GM04503 (cell line): ENCODE data around the gene ANLN.
"Not testable (repeated sequence)": the region's sequence is repeated elsewhere in the genome, so short reads cannot be mapped to it uniquely, and the experiment has no call there.

Source experiments
- DNase-seq: peaks from one replicate; pipeline ENCODE4 v3.0.0-alpha.2; 2012; ENCODE audit warnings: low read depth

Gene ANLN

DNA sequence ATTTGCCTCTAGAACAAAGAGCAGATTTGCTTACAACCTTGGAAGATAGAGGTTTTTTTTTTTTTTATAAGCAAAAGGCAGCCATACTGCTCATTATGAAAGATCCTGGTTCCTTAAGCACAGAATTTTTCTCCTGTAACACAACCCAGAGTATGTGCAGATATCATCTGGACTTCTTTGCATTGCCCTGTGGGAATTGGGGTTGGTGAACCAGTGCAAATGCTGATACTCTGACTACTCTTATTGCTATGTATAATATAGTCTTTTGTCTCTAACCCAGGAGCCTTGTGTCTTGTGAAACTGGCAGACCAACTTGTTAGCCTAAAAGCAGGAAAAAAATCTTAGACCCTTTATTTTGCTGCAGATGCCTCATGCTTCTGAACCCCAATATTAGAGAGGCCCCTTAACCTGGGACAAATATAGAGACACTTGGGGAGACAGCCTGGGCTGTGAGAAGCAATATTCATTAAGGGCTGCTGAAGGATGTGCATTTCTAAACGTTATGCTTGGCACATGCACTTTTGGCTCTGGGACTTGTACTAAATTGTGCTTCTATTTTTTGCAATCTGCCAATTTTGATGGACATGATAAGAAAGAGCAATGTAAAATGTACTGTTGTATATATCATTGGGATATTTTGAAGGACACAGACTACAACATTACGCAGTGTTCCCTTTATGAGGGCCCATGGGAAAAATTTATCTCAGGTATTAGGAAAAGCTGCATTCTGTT is 78.9 kb downstream of the ANLN start:
- no peak for DNase-seq

GRCh38 chr7:36469236-36469635 is 79.6 kb downstream of the ANLN start:
- DNase-seq, result no peak

DNA sequence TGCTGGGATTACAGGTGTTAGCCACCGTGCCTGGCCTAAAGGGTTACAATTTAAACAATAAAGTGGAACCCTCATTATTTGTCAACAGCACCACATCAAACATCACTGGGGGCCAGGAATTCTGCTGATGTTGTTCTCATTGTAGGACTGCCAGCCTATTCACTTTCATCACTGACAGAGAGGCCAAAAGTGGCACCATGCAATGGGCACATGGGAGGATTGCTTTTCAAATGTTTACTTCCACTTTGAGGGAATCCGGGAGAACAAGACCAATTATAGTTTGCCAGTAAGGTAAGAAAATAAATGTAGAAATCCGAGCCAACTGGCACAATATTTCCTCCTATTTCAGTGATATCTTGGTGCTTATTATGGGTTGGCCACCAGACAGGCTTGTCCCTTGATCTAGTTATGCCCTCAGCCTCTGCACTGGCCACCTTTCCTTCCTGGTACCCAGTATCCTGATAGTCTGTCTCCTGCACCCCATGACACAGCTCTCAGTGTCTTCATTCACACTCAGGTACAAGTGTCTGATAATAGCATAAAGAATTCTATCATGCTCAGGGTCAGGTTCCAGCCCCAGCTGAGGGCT is 82.6 kb downstream of the ANLN start:
- DNase-seq, result no peak

DNA sequence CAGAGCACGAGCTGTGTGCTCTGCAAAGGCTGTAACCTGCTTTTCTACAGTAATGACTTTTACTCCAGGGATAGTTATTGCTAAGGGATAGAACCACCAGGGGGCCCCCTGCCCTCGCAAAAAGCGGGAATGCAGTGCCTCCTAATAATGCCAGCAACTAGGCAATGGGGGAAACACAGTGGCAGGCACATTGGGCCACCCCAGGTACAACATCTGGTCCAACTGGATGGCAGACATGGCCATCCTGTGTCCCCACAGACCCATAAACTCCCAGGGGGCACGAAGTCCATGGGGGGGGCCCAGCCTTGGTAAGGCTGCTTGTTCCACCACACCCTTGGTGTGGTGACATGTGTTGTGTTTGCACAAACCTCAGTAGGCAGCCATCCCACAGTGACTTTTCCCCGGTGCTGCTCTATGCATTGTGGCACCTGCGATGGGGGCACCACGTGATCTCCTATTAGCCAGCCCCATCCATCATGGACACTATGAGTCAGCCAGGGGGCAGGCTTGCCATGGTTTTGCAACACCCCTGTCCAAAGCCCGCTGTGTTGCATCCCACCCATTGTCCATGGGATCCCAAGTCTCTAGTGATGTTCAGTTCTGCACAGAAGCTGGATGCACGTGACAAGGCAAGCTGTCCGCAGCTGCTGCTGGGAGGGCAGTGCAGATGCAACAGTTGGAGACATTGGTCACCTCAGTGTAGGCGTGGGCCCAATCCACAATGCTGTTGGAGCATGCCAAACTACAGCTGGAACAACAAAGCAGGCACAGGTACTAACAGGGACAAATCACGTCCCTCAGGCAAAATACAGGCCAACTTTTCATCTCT is 84.0 kb downstream of the ANLN start:
- DNase-seq, result no peak

- DNase-seq, result no peak
Observed at GRCh38 chr7:36474283-36475010, 84.8 kb downstream of the ANLN start.

- DNase-seq, result no peak
Observed at GRCh38 chr7:36475011-36475342, 85.3 kb downstream of the ANLN start.

- no peak for DNase-seq
Observed at GRCh38 chr7:36475381-36475780, 85.7 kb downstream of the ANLN start.

- DNase-seq, result no peak
Observed at GRCh38 chr7:36478745-36479144, 89.1 kb downstream of the ANLN start.

- DNase-seq, result not testable (repeated sequence)
Observed at GRCh38 chr7:36483853-36484252, 94.2 kb downstream of the ANLN start.

GRCh38 chr7:36484265-36484664 is 94.6 kb downstream of the ANLN start:
- no peak for DNase-seq

DNA sequence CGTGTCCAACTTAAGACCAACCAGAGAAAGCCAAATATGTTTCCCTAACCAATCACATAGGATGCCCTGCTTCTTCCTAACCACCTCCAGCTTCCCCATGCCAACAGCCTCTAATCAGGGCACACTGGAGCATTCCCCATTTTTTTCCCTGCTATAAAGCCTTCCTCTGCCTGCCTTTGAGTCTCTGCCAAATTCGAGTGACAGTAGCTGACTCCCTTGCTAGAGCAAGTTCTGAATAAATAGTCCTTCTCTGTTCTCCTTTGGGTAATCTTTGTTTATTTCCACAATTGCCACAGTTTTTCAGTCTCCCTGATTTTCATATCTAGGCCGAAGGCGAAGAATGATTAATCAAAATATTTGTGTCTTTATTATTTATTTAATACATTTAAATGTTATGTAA is 96.7 kb downstream of the ANLN start:
- no peak for DNase-seq

DNA sequence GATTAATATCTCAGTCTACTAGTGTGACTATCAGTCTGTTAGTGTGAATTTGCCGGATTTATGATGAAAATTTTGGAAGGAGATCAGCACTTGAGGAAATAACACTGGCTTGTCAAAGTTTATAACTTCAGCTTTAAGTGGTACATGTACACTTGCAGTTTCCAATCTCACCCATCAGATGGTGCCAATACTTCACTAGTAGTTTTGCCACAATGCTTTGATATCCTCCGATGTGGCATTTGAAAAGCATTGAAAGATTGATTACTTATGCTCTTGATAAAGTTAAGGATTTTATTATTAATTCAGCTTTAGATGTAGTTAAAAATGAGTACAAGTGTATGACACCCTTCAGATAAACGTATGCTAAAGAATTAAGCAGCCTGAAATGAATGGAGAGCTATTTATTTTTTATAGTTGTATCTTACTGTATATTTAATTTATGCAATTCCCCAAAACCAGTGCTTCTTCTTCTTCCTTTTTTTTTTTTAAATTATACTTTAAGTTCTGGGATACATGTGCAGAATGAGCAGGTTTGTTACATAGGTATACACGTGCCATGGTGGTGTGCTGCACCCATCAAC is 98.2 kb downstream of the ANLN start:
- no peak for DNase-seq

GRCh38 chr7:36488672-36489071 is 99.0 kb downstream of the ANLN start:
- DNase-seq, result not testable (repeated sequence)

DNA sequence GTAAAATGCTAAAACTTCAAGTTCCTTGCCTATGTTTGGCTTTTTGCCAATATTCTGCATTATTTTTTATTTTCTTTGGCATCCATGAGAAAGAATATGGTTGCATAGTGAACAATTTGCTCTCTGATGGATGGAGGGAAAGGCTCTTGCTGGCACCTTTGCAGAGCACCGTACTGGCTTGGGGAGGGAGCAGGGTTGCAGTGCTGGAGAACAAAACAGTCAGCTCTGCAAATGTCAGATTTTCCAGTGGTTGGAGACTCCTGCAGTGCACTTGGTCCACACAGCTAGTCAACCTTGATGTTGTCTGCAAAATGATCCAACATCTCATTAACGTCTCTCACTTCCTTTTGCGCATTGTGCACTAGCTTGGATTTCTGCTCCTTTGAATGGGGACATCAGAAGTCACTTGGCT is 100.8 kb downstream of the ANLN start:
- DNase-seq, result no peak

DNA sequence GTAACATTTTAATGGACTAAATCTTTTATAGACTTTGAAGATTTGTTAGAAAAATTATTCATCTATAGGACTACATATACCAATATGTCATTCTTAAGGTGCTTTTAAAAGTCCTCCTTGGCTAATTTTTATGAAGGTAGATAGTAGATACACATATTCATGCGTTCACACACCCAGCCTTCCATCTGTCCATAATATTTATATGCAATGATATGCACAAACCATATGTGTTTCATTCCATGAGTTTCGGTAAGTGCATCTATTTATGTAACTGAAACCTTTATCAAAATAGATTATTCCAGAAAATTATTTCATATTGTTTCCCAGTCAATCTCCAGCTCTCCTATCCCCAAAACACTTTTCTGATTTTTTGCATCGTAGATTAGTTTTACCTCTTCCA is 101.7 kb downstream of the ANLN start:
- no peak for DNase-seq

DNA sequence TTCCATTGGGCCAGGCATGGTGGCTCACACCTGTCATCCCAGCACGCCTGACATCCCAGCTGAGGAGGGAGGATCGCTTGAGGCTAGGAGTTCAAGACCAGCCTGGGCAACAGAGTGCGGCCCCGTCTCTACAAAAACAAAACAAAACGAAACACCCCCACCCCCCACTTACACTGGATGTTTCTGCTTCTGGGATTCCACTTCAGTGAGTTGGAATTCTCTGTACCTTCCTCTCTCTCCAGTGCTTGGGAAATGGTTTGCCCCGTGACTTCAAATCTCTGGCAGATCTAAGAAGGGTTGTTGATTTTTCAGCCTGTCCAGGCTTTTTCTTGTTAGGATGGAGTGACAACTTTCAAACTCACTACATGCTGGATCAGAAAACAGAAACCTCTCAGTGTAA is 106.9 kb downstream of the ANLN start:
- DNase-seq, result no peak

GRCh38 chr7:36497176-36497575 is 107.5 kb downstream of the ANLN start:
- DNase-seq, result not testable (repeated sequence)

- DNase-seq, result no peak
Observed at GRCh38 chr7:36497775-36498174, 108.1 kb downstream of the ANLN start.
